Measurements from ENCODE around the gene STAG1. TPM values are rescaled to one million over a fixed set of nuclear protein-coding genes. Genes with fewer than 3 reads are reported as not detected.

STAG1 gene
- polyA plus RNA-seq, 2 of the 4 experiments (the other 2 are of a cell fraction): 12.8 to 19.2 TPM

- POLR2A ChIA-PET: no interaction called here
These were observed 440.2 kb downstream of the STAG1 start for GRCh38 chr3:136311968-136312367.

GRCh38 chr3:136311261-136311660 lies 440.9 kb downstream of the STAG1 start:
- Histone ChIP-seq H3K27ac (no peak overlapping the region), H3K4me3 (no peak overlapping the region), H3K4me1 (no peaks in the 10 kb centered on the region), H3K4me2 (no peak overlapping the region), H3K9me3 (no peaks in the 10 kb centered on the region)
- TF ChIP-seq PHF8 (IDR thresholded peaks at IDR 0.05; ENCODE audit: borderline replicate concordance, low read depth): no peak
- no peak for TF ChIP-seq SREBF2 (IDR thresholded peaks at IDR 0.05)
- TF ChIP-seq CEBPB (IDR thresholded peaks at IDR 0.05): no peak
- no peak for TF ChIP-seq ZNF302 (CRISPR knock-in tag; IDR thresholded peaks at IDR 0.05)
- TF ChIP-seq SMC3 (IDR thresholded peaks at IDR 0.05): no peak
- TF ChIP-seq E2F6 (IDR thresholded peaks at IDR 0.05; ENCODE audit: borderline replicate concordance, low read depth): no peak
- no peak for TF ChIP-seq HDAC2 (IDR thresholded peaks at IDR 0.05)
- TF ChIP-seq FOSB (CRISPR knock-in tag; IDR thresholded peaks at IDR 0.05): no peak
- TF ChIP-seq ELK1 (IDR thresholded peaks at IDR 0.05; ENCODE audit: low read depth, low read length): no peak
- no peak for TF ChIP-seq EHMT2 (IDR thresholded peaks at IDR 0.05; ENCODE audit: low read depth)
- no peak for TF ChIP-seq TFCP2L1 (CRISPR knock-in tag; IDR thresholded peaks at IDR 0.05)
- no peak for TF ChIP-seq FOSL2 (IDR thresholded peaks at IDR 0.05)
- TF ChIP-seq FOSL2 (CRISPR knock-in tag; IDR thresholded peaks at IDR 0.05): no peak
- TF ChIP-seq ESRRA (IDR thresholded peaks at IDR 0.05; ENCODE audit: borderline replicate concordance, low read length): no peak
- DNase-seq (ENCODE audit: low read depth in 1 of 2, low spot score in 1 of 2) (no peak), FAIRE-seq (no peak), ATAC-seq (no peak)
- POLR2A ChIA-PET: no interaction called here
- CTCF ChIA-PET: no interaction called here
- whole genome bisulfite sequencing (ENCODE audit: missing lambda C conversion rate): 100% methylated on average over 2 of the region's 2 CpGs

More at GRCh38 chr3:136311968-136312367, 440.2 kb downstream of the STAG1 start:
- WGBS (ENCODE audit: missing lambda C conversion rate): 95% methylated on average over 5 of the region's 5 CpGs
- FAIRE-seq: no peak
- H3K4me3 ChIP-seq: no peak overlapping the region
- H3K4me1 ChIP-seq: no peaks in the 10 kb centered on the region
- ATAC-seq: no peak
- TF ChIP-seq CEBPB (IDR thresholded peaks at IDR 0.05): peak; percentile 19 to 30; a peak in 2 of 4 replicates
- TF ChIP-seq SMC3 (IDR thresholded peaks at IDR 0.05): no peak
- TF ChIP-seq PBX3 (IDR thresholded peaks at IDR 0.05): no peak
- no peak for TF ChIP-seq POLR2AphosphoS2 (conservative IDR thresholded peaks at IDR 0.05; ENCODE audit: low read length)
- no peaks in the 10 kb centered on the region for H3K9me3 ChIP-seq
- H3K4me2 ChIP-seq: no peak overlapping the region
- DNase-seq (ENCODE audit: low read depth in 1 of 2, low spot score in 1 of 2): no peak
- CTCF ChIA-PET: no interaction called here
- no peak overlapping the region for H3K27ac ChIP-seq

GRCh38 chr3:136305879-136306278 lies 446.3 kb downstream of the STAG1 start:
- WGBS (ENCODE audit: missing lambda C conversion rate): no CpG with 5 or more reads among the region's 1 CpG
- no peak for TF ChIP-seq JUN (IDR thresholded peaks at IDR 0.05)
- TF ChIP-seq BCL3 (IDR thresholded peaks at IDR 0.05): no peak
- no peak for TF ChIP-seq MAZ (IDR thresholded peaks at IDR 0.05; ENCODE audit: borderline replicate concordance, low read depth, low read length)
- no peak for TF ChIP-seq KDM5A (IDR thresholded peaks at IDR 0.05)
- TF ChIP-seq SMC3 (IDR thresholded peaks at IDR 0.05): no peak
- no peak for TF ChIP-seq ZC3H11A (IDR thresholded peaks at IDR 0.05)
- no peak for TF ChIP-seq FOSL2 (IDR thresholded peaks at IDR 0.05)
- no peak for TF ChIP-seq FOSL2 (CRISPR knock-in tag; IDR thresholded peaks at IDR 0.05)
- H3K4me2 ChIP-seq: no peak overlapping the region
- no peak for FAIRE-seq
- H3K27ac ChIP-seq: no peak overlapping the region
- H3K9me3 ChIP-seq: no peaks in the 10 kb centered on the region
- no peaks in the 10 kb centered on the region for H3K4me1 ChIP-seq
- CTCF ChIA-PET: no interaction called here
- H3K4me3 ChIP-seq: no peak overlapping the region
- no peak for ATAC-seq
- DNase-seq (ENCODE audit: low read depth in 1 of 2, low spot score in 1 of 2): no peak
- POLR2A ChIA-PET: no interaction called here
